Spleen (tissue), 7 donors: Measurements from ENCODE around the gene EXOSC2.

ENCODE experiments used
- POLR2A ChIP-seq, 3 donors: fragments of 450-650 bp; IDR thresholded peaks; one replicate each; pipeline ENCODE4 v1.5.1; 2017; ENCODE audit warnings: antibody characterized with exemption in 3 of 3, mild to moderate bottlenecking in 1 of 3
- POLR2AphosphoS5 ChIP-seq, 3 donors: sonication (generic); formaldehyde crosslinking; IDR thresholded peaks; one replicate each; pipeline ENCODE4 v1.5.1; 2017; ENCODE audit warnings: antibody characterized with exemption in 3 of 3
- TF ChIP-seq, protein P1 (sequence below), 11 experiments: fragments of 200-600 bp in 7 of 11; fragments of 450-650 bp in 4 of 11; sonication (generic) in 4 of 11; IDR thresholded peaks in 8 of 11; conservative IDR thresholded peaks in 3 of 11; 1 replicate in 7 of 11; 2 replicates in 4 of 11; pipeline versions ENCODE4 v1.4.0 to v1.8.0; 2016 to 2021; ENCODE audit warnings: antibody characterized with exemption in 11 of 11, inconsistent platforms in 4 of 11, mild to moderate bottlenecking in 1 of 11
- donor health status: DM: no; HTN: no; CAD: no; lungs with moderate emphysema.
- donor health status: DM: no; HTN: no; CAD: no.
- donor health status: DM: no; HTN: no; CAD: no.

DNA sequence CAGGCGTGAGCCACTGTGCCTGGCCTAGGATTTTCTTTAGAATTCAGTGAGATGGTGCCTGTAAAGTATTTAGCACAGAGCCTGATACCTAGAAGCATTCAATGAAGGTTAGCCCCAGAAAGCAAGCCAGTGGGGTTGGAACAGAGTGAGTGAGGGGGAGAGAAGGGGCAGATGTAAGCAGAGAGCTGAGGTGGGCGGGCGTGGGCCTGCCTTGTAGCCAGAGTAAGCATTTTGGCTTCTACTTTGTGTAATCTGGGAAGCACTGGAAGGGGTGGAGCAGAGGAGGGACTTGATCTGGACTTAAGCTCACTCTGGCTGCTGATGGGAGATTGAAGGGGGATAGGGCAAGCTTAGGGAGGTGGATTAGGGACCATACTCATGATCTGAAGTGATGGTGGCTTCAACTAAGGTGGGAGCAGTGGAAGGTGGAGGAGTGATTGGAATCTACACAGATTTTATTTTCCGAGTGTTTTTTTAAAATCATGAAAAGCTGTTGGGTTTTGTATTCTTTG, 2.6 kb downstream of the EXOSC2 start:
- TF ChIP-seq, protein P1, sequence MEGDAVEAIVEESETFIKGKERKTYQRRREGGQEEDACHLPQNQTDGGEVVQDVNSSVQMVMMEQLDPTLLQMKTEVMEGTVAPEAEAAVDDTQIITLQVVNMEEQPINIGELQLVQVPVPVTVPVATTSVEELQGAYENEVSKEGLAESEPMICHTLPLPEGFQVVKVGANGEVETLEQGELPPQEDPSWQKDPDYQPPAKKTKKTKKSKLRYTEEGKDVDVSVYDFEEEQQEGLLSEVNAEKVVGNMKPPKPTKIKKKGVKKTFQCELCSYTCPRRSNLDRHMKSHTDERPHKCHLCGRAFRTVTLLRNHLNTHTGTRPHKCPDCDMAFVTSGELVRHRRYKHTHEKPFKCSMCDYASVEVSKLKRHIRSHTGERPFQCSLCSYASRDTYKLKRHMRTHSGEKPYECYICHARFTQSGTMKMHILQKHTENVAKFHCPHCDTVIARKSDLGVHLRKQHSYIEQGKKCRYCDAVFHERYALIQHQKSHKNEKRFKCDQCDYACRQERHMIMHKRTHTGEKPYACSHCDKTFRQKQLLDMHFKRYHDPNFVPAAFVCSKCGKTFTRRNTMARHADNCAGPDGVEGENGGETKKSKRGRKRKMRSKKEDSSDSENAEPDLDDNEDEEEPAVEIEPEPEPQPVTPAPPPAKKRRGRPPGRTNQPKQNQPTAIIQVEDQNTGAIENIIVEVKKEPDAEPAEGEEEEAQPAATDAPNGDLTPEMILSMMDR (IDR thresholded peaks at IDR 0.05 in 8 of 11, conservative IDR thresholded peaks at IDR 0.05 in 3 of 11) = no peak
- TF ChIP-seq POLR2AphosphoS5 (IDR thresholded peaks at IDR 0.05) (no peak), POLR2A (IDR thresholded peaks at IDR 0.05) (no peak)
